ENCODE measurements around the gene BSCL2. TPM values are rescaled to one million over a fixed set of nuclear protein-coding genes. Genes with fewer than 3 reads are reported as not detected.
"Not testable (repeated sequence)": the region's sequence is repeated elsewhere in the genome, so short reads cannot be mapped to it uniquely, and the experiment has no call there.

The BSCL2 gene
- total RNA-seq, 1 experiment from 2014 or later, result 147 TPM

DNA sequence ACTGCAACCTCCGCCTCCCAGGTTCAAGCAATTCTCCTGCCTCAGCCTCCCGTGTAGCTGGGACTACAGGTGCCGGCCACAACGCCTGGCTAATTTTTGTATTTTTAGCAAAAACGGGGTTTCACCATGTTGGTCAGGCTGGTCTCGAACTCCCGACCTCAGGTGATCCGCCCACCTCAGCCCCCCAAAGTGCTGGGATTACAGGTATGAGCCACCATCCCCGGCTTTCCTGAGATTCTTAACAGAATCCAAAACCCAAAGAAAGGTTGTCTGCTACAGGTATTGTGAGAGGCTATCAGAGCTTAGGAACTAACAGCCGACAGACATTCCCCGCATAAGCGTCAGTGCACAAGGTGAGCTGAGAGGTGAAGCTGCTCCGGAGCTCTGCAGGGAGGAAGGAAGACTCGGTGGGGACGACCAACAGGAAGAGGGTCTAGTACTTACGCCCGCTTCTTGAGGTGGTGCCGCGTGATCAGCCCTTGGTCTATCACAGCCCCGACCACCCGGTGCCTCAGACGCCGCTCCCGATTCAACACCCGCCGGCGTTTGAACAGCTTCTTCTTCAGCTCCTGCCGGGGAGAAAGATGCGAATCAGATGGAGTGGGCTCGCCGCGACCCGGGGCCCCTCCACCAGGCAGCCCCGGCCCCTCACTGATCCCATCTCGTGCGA is 42.7 kb downstream of the BSCL2 start:
- peak; percentile 78 for DNase-seq (ENCODE audit: low spot score)

DNA sequence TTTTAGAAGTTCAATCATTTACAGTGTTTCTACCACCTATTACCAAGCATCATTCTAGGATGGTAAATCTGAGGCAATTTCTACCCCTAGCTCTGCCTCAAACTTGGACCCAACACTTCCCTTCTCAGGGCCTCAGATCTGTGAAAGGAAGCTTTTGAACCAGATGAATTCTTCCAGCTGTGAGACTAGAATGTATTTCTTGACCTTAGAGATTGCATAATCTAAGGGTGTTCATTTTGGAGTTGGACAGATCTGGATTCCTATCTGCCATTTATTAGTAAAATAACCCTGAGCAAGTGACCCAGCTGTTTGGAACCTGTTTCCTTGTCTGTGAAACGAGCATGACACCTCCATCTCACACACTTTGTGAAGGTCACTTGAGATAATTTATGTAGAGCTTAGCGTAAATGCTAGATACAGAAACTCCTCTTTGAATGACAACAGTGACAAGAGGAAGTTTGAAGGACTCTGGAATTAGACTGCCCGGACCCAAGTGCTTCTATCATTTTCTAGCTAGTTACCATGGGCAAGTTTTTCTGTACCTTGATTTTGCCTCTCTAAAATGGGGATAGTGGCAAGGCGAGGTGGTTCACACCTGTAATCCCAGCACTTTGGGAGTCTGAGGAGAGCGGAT is 50.3 kb downstream of the BSCL2 start:
- no peak for DNase-seq (ENCODE audit: low spot score)

DNA sequence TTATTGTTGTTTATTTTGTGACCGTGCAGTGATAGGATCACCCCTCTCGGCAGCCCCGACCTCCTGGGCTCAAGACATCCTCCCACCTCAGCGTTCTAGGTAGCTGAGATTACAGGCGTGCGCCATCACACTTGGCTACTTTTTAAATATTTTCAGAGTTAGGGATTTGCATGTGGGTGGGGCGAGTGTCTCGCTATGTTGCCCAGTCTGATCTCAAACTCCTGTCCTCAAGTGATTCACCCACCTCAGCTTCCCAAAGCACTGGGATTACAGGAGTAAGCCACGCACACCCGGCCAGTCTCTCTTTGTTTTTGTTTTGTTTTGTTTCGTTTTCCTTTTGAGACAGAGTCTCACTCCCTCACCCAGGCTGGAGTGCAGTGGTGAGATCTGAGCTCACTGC is 52.9 kb downstream of the BSCL2 start:
- DNase-seq (ENCODE audit: low spot score), result no peak

DNA sequence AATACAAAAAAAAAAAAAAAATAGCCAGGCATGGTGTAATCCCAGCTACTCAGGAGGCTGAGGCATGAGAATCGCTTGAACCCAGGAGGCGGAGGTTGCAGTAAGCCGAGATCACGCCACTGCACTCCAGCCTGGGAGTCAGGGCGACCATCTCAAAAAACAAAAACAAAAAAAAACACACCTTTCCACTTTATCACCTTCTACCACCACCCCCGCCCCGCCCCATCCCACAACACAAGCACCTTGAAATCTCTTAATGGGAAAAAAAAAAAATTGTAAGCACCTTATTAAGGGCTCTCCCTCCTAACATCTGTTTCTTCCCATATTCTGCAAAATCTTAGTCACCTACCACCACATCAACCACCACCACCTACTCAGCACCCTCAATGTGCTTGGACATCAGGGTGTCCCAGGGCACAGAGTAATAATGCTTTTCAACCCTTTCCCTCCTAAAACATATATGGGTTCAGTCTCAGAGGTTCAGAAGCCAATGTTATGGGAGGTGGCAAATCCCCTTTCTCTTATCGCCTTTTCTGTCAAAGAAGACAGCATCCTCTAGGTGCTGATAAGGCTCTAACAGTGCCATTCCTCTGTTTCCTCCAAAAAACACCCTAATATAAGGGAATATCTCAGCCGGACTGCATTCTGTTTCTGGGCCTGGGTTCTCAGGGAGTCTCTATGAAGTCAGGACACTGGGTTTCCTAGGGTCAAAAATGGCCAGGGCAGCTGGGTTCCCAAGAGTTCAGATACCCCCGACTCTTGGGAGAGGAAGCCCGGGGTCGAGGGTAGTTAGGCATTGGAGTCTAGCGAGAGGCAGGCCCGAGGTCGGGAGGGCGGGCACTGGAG is 54.8 kb downstream of the BSCL2 start:
- peak; percentile 25 for DNase-seq (ENCODE audit: low spot score)

DNA sequence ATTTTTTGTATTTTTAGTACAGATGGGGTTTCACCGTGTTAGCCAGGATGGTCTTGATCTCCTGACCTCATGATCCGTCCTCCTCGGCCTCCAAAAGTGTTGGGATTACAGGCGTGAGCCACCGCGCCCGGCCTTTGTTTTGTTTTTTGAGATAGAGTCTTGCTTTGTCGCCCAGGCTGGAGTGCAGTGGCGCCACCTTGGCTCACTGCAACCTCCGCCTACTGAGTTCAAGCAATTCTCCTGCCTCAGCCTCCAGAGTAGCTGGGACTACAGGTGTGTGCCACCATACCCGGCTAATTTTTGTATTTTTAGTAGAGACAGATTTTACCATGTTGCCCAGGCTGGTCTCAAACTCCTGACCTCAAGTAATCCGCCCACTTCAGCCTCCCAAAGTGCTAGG is 56.9 kb downstream of the BSCL2 start:
- not testable (repeated sequence) for DNase-seq (ENCODE audit: low spot score)

DNA sequence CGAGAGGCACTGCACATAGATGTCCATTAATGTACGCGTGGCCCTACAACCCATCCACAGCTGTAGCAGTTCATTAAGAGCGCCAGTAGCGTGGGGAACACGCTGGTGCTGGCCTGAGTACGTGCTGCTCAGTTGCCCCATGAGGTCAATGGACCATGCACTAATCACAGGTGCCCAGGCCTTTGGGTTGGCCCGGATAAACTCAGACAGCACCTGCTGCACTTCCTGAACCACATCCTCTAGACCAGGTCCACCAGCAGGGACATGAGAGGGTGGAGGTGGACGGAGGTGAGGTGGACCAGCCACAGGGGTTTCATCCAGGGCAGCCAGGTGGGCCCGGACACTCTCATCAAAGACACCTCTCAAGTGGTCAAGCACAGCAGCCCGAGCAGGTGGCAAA is 57.7 kb downstream of the BSCL2 start:
- DNase-seq (ENCODE audit: low spot score), result no peak

DNA sequence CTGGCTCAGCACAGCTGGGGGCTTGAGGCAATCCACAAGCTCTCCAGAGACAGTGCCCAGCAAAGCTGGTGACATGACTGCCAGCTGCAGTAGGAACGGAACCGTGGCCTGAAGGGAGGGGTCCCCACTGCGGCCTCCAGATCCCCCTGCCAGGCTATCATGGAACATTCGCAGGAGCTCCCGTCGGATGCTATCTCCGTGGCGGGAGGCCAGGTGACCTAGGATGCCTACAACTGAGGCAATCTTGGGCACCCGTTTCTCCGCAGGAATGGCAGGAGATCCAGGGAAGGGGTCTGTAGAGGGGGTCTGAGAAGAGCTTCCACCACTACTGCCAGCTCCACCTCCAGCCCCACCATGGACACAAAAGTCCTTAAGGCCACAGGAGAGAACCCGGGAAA is 58.3 kb downstream of the BSCL2 start:
- DNase-seq (ENCODE audit: low spot score), result no peak

DNA sequence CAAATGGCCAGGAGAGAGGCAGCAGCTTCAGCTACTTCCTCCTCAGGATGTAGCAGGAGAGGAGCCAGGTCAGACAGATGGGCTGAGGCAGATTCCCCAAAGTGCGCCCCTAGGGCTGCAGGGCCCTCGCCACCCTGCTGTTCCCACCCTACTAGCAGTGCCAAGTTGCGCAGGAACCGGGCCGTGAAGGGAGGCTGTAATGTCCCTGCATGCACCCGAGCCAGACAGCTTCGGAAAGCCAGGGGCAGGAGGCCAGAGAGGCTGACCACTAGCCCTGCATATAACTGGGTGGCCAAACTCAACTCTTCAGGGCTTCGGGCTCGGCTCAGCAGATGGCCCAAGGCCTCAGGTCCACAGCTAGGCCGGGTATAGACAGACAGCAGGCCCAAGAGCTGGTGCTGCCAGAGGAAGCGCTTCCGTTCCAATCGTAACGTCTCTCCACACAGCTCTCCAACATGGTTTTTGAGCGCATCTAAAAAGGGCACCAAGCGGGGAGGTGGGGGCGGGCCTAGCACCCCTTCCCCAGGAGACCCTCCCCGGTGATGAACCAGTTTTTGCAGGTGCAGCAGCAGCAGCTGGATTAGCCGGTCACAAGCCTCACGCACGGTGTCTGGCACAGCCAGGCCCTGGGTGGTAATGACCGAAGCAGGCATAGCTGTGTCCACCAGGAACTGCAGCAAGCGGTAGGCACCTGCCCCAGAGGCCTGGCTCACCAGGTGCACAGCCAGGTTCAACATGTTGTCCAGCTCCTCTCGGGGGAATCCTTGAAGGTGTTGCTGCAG is 58.8 kb downstream of the BSCL2 start:
- no peak for DNase-seq (ENCODE audit: low spot score)

DNA sequence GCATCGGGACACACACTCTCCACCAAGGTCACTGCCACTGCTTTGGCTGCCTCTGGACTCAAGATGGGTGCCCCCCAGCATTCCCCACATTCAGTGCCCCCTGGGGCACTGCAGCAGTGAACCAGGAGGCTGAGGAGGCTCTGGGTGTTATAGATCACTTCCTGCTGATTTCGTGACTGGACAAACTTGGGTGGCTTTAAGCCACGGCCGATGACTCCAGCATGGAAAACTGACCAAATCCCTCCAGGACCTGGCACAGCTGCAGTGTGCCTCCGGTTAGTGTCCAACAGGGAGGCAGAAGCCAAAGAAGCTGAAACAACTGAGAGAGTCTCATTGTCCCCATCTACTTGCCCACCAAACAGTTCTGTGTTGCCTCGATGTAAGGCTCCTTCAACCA is 59.6 kb downstream of the BSCL2 start:
- no peak for DNase-seq (ENCODE audit: low spot score)

GRCh38 chr11:62646825-62647608 is 60.2 kb downstream of the BSCL2 start:
- DNase-seq (ENCODE audit: low spot score), result no peak

DNA sequence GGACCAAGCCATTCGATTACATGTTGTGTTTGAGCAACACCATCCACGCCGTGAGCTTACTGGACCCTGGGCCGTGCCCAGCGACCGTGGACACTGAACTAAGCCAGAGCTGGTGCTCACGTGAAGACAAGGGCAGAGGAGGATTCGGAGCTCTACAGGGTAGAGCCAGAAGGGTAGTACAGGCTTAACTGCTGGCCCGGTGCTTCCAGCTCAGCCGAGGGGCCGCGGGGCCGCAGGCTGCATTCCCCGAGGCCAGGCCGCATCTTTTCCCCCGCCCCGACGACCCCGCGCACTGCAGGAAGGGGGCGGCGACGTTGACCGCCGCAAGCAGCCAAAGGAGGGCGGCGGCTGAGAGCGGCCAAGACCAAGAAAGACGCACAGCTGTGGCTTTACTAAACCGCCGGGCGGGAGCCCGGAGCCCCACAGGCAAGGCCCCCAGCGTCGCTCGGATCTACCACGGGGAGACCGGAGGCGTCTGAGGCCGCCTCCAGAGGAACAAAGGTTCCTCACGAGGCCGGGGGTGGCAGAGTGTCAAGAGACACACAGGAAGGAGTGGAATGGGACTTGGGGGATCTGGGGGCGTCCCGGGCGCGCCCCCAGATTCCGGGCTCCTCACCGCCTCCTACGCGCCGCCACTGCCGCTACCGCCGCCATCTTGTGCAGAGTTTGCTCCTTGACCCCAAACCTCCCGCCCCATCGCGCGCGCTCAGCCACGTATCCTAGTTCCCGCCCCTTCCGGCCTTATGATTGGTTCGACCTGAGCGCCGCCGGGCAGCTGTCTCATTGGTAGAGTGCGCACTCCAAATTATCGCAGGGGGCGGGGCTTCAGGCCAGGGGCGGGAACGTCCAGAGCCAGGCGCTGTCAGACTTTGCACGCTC is 61.0 kb downstream of the BSCL2 start, which contains the start of gene GANAB:
TSS of gene GANAB (minus strand) at position 668 of the 879 bp plus-strand sequence. CDS start at position 654, 14 bp downstream.
- DNase-seq (ENCODE audit: low spot score), result peak; percentile 100

- no peak for DNase-seq (ENCODE audit: low spot score)
Observed at GRCh38 chr11:62645671-62645945, 61.6 kb downstream of the BSCL2 start.

DNA sequence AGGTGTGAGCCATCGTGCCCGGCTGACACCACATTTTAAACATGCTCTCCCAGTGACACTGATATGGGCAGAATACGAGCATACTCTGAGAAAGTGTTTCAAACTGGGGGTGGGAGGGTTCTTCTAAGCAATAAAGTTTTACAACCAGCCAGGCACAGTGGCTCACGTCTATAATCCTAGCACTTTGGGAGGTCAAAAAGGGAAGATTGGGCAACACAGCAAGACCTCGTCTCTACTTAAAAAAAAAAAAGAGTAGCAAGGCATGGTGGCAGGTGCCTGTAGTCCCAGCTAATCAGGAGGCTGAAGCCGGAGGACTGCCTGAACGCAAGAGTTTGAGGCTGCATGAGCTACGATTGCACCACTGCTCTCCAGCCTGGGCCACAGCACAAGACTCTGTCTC is 63.0 kb downstream of the BSCL2 start:
- DNase-seq (ENCODE audit: low spot score), result no peak

Small RNA genes lying within 50 kb of the gene (small RNA-seq; reads per million reads assigned to genes)
- not detected for gene SNORA57

Other genes starting within 250 kb of the BSCL2 start
- gene AHNAK, start 160.6 kb downstream of the BSCL2 start, total RNA-seq (2014; rRNA removed; shearing (Covaris generic)), result 281 and 282 TPM in 2 replicates
- gene EEF1G, start 133.5 kb downstream of the BSCL2 start, total RNA-seq (2014; rRNA removed; shearing (Covaris generic)), result 1,888 and 1,945 TPM in 2 replicates
- 19.3 and 25.1 TPM in 2 replicates for gene TUT1, start 115.9 kb downstream of the BSCL2 start, total RNA-seq (2014; rRNA removed; shearing (Covaris generic))
- 223 and 229 TPM in 2 replicates for gene MTA2, start 105.6 kb downstream of the BSCL2 start, total RNA-seq (2014; rRNA removed; shearing (Covaris generic))
- 72.3 and 72.5 TPM in 2 replicates for gene EML3, start 94.6 kb downstream of the BSCL2 start, total RNA-seq (2014; rRNA removed; shearing (Covaris generic))
- 10.9 and 13.6 TPM in 2 replicates for gene ROM1, start 94.2 kb downstream of the BSCL2 start, total RNA-seq (2014; rRNA removed; shearing (Covaris generic))
- gene B3GAT3, start 85.4 kb downstream of the BSCL2 start, total RNA-seq (2014; rRNA removed; shearing (Covaris generic)), result 63.1 and 82.8 TPM in 2 replicates
- 257 and 314 TPM in 2 replicates for gene GANAB, start 60.8 kb downstream of the BSCL2 start, total RNA-seq (2014; rRNA removed; shearing (Covaris generic))
- 44.6 and 47.4 TPM in 2 replicates for gene INTS5, start 54.1 kb downstream of the BSCL2 start, total RNA-seq (2014; rRNA removed; shearing (Covaris generic))
- 272 and 322 TPM in 2 replicates for gene C11orf98, start 42.2 kb downstream of the BSCL2 start, total RNA-seq (2014; rRNA removed; shearing (Covaris generic))
- 24.5 and 25.2 TPM in 2 replicates for gene CSKMT, start 42.1 kb downstream of the BSCL2 start, total RNA-seq (2014; rRNA removed; shearing (Covaris generic))
- gene UQCC3, start 35.8 kb downstream of the BSCL2 start, total RNA-seq (2014; rRNA removed; shearing (Covaris generic)), result 124 and 141 TPM in 2 replicates
- 11.3 and 13.3 TPM in 2 replicates for gene LBHD1, start 35.2 kb downstream of the BSCL2 start, total RNA-seq (2014; rRNA removed; shearing (Covaris generic))
- 247 and 265 TPM in 2 replicates for gene UBXN1, start 28.4 kb downstream of the BSCL2 start, total RNA-seq (2014; rRNA removed; shearing (Covaris generic))
- 0.50 TPM in 1 of 2 replicates, not detected in the other for gene LRRN4CL, start 17.9 kb downstream of the BSCL2 start, total RNA-seq (2014; rRNA removed; shearing (Covaris generic))
- gene GNG3, start 252 bp upstream of the BSCL2 start, total RNA-seq (2014; rRNA removed; shearing (Covaris generic)), result not detected in 2 replicates
- 12.2 and 12.3 TPM in 2 replicates for gene HNRNPUL2, start 20.0 kb upstream of the BSCL2 start, total RNA-seq (2014; rRNA removed; shearing (Covaris generic))
- gene TTC9C, start 21.1 kb upstream of the BSCL2 start, total RNA-seq (2014; rRNA removed; shearing (Covaris generic)), result 32.4 and 45.5 TPM in 2 replicates
- 10.6 and 13.1 TPM in 2 replicates for gene ZBTB3, start 46.7 kb upstream of the BSCL2 start, total RNA-seq (2014; rRNA removed; shearing (Covaris generic))
- 138 and 141 TPM in 2 replicates for gene POLR2G, start 54.2 kb upstream of the BSCL2 start, total RNA-seq (2014; rRNA removed; shearing (Covaris generic))
- 57.9 and 71.7 TPM in 2 replicates for gene TAF6L, start 64.0 kb upstream of the BSCL2 start, total RNA-seq (2014; rRNA removed; shearing (Covaris generic))
- 87.6 and 114 TPM in 2 replicates for gene TMEM179B, start 80.0 kb upstream of the BSCL2 start, total RNA-seq (2014; rRNA removed; shearing (Covaris generic))
- gene TMEM223, start 84.6 kb upstream of the BSCL2 start, total RNA-seq (2014; rRNA removed; shearing (Covaris generic)), result 77.3 and 79.3 TPM in 2 replicates
- gene NXF1, start 98.0 kb upstream of the BSCL2 start, total RNA-seq (2014; rRNA removed; shearing (Covaris generic)), result 24.4 and 31.7 TPM in 2 replicates
- gene STX5, start 124.6 kb upstream of the BSCL2 start, total RNA-seq (2014; rRNA removed; shearing (Covaris generic)), result 64.6 and 80.6 TPM in 2 replicates
- 0.61 TPM in 1 of 2 replicates, not detected in the other for gene TEX54, start 125.4 kb upstream of the BSCL2 start, total RNA-seq (2014; rRNA removed; shearing (Covaris generic))
- 183 and 191 TPM in 2 replicates for gene WDR74, start 132.2 kb upstream of the BSCL2 start, total RNA-seq (2014; rRNA removed; shearing (Covaris generic))
- 418 and 438 TPM in 2 replicates for gene SLC3A2, start 173.5 kb upstream of the BSCL2 start, total RNA-seq (2014; rRNA removed; shearing (Covaris generic))
- 0.18 TPM in 1 of 2 replicates, not detected in the other for gene CHRM1, start 213.9 kb upstream of the BSCL2 start, total RNA-seq (2014; rRNA removed; shearing (Covaris generic))